Keratinocyte (primary cell): ENCODE data around the gene IQCK.

Experiments used
- EZH2 ChIP-seq: IDR thresholded peaks from one replicate; pipeline ENCODE4 v1.6.1; 2012; ENCODE audit warnings: inconsistent platforms, mild to moderate bottlenecking, low read length, moderate library complexity
- TF ChIP-seq, protein P1 (sequence below), 3 experiments: IDR thresholded peaks in 1 of 3; conservative IDR thresholded peaks in 1 of 3; optimal IDR thresholded peaks in 1 of 3; 2 replicates in 2 of 3; 3 replicates in 1 of 3; pipeline versions ENCODE3 to v1.5.1; 2011; ENCODE audit warnings: low read length in 3 of 3, mild to moderate bottlenecking in 3 of 3, moderate library complexity in 2 of 3, control low read depth in 1 of 3, inconsistent platforms in 1 of 3; ENCODE audit not compliant: insufficient read depth in 2 of 3; ENCODE audit errors: extremely low read depth in 1 of 3

DNA sequence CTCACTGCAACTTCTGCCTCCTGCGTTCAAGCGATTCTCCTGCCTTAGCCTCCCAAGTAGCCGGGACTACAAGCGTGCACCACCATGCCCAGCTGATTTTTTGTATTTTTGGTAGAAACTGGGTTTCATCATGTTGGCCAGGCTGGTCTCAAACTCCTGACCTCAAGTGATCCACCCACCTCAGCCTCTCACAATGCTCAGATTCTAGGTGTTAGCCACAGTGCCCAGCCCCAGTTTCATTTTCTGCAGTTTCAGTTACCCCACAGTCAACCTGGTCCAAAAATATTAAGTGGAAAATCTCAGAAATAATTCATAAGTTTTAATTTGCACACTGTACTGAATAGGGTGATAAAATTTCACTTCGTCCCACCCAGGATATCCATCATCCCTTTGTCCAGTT is 28.7 kb upstream of the IQCK start:
- TF ChIP-seq, protein P1, sequence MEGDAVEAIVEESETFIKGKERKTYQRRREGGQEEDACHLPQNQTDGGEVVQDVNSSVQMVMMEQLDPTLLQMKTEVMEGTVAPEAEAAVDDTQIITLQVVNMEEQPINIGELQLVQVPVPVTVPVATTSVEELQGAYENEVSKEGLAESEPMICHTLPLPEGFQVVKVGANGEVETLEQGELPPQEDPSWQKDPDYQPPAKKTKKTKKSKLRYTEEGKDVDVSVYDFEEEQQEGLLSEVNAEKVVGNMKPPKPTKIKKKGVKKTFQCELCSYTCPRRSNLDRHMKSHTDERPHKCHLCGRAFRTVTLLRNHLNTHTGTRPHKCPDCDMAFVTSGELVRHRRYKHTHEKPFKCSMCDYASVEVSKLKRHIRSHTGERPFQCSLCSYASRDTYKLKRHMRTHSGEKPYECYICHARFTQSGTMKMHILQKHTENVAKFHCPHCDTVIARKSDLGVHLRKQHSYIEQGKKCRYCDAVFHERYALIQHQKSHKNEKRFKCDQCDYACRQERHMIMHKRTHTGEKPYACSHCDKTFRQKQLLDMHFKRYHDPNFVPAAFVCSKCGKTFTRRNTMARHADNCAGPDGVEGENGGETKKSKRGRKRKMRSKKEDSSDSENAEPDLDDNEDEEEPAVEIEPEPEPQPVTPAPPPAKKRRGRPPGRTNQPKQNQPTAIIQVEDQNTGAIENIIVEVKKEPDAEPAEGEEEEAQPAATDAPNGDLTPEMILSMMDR (optimal IDR thresholded peaks at IDR 0.05 in 1 of 3, IDR thresholded peaks at IDR 0.05 in 1 of 3, conservative IDR thresholded peaks at IDR 0.05 in 1 of 3; ENCODE audit: extremely low read depth in 1 of 3, insufficient read depth in 2 of 3, low read length in 3 of 3): no peak
- no peak for TF ChIP-seq EZH2
